ENCODE results near the gene SLC8A2.

Gene SLC8A2

GRCh38 chr19:47381121-47381520 is 90.6 kb downstream of the SLC8A2 start:
- DNase-seq (ENCODE audit: low read depth) = no peak

- DNase-seq (ENCODE audit: low read depth) = no peak
Measured at GRCh38 chr19:47380559-47380958, 91.1 kb downstream of the SLC8A2 start.

GRCh38 chr19:47379381-47379938 is 92.2 kb downstream of the SLC8A2 start:
- DNase-seq (ENCODE audit: low read depth) = no peak

- no peak for DNase-seq (ENCODE audit: low read depth)
Measured at GRCh38 chr19:47378246-47378645, 93.4 kb downstream of the SLC8A2 start.
